Right lobe of liver (tissue), 6 donors: Measurements from ENCODE around the gene GPBAR1. TPM values are rescaled to one million over a fixed set of nuclear protein-coding genes. Genes with fewer than 3 reads are reported as not detected.
A peak's percentile ranks its signal among the peaks of the same experiment; 100 is the strongest.

ENCODE experiments used
- ATAC-seq, 4 donors: fragments of 200-7000 bp; cut with Tn5 transposase; one replicate each; pipeline ENCODE4 v1.9.1; 2020; ENCODE audit warnings: mild to moderate bottlenecking in 4 of 4, moderate library complexity in 4 of 4
- DNase-seq, 3 donors: peaks; one replicate each; pipeline ENCODE4 v3.0.0-alpha.2; 2020
- H3K27ac ChIP-seq, 3 donors: fragments of 200-600 bp; one replicate each; pipeline ENCODE4 v1.8.0; 2022
- H3K27me3 ChIP-seq, 2 donors: fragments of 200-600 bp; one replicate each; pipeline ENCODE4 v1.8.0; 2022
- H3K36me3 ChIP-seq, 4 donors: fragments of 200-600 bp; sonication (generic) in 1 of 4; one replicate each; pipeline versions ENCODE4 v1.5.1 to v1.8.0; 2017 to 2022; ENCODE audit warnings: control low read depth in 1 of 4
- H3K4me1 ChIP-seq, 4 donors: fragments of 200-600 bp; sonication (generic) in 1 of 4; one replicate each; pipeline versions ENCODE4 v1.5.1 to v1.8.0; 2017 to 2022; ENCODE audit warnings: control low read depth in 1 of 4
- H3K4me3 ChIP-seq, 3 donors: fragments of 200-600 bp; one replicate each; pipeline ENCODE4 v1.8.0; 2022
- H3K9me3 ChIP-seq, 4 donors: fragments of 200-600 bp; sonication (generic) in 1 of 4; one replicate each; pipeline versions ENCODE4 v1.5.1 to v1.8.0; 2017 to 2022; ENCODE audit warnings: control low read depth in 1 of 4
- POLR2A ChIP-seq: fragments of 450-650 bp; IDR thresholded peaks from one replicate; pipeline ENCODE4 v1.6.1; 2017; ENCODE audit warnings: antibody characterized with exemption, mild to moderate bottlenecking
- WGBS: methylation state at CpG from one replicate; pipeline ENCODE4 v1.1.6; 2018; ENCODE audit warnings: low coverage, low lambda C conversion rate; ENCODE audit not compliant: insufficient coverage; ENCODE audit errors: missing lambda C conversion rate; 5-methylcytosine and 5-hydroxymethylcytosine counted together
- intact Hi-C, 2 donors: fragments of 100-400 bp; cut with DNase I; formaldehyde crosslinking; loops; one replicate each; pipeline versions ENCODE4 v1.11.2 to v1.14.1; 2022
- total RNA-seq, 6 experiments: library from RNA; depleted of rRNA in 2 of 6; stranded (reverse); fragments of >200 nt in 2 of 6; fragmentation: NEBNext Ultra II Directional in 3 of 6; extraction: Animal tissue kit (Norgen Biotek cat#: 25700) in 3 of 6; gene quantifications; one replicate each; pipeline versions ENCODE4 v1.1.0 to v1.2.4, GENCODE V29; 2016 to 2023
- TF ChIP-seq, protein P1 (sequence below), 4 donors: fragments of 200-600 bp in 3 of 4; fragments of 450-650 bp in 1 of 4; IDR thresholded peaks; one replicate each; pipeline versions ENCODE4 v1.5.1 to v1.8.0; 2016 to 2022; ENCODE audit warnings: antibody characterized with exemption in 4 of 4, mild to moderate bottlenecking in 2 of 4
- donor health status: DM: no; HTN: yes; CAD: no.
- donor health status: DM: no; HTN: no; CAD: no.
- donor health status: DM: no; HTN: no; CAD: no.
- donor health status: DM: no; HTN: yes; CAD: no.
- donor health status: DM: no; HTN: yes; CAD: no.

The GPBAR1 gene
- total RNA-seq, 6 experiments from 2014 or later = 0.56 to 3.2 (median 0.94) TPM

DNA sequence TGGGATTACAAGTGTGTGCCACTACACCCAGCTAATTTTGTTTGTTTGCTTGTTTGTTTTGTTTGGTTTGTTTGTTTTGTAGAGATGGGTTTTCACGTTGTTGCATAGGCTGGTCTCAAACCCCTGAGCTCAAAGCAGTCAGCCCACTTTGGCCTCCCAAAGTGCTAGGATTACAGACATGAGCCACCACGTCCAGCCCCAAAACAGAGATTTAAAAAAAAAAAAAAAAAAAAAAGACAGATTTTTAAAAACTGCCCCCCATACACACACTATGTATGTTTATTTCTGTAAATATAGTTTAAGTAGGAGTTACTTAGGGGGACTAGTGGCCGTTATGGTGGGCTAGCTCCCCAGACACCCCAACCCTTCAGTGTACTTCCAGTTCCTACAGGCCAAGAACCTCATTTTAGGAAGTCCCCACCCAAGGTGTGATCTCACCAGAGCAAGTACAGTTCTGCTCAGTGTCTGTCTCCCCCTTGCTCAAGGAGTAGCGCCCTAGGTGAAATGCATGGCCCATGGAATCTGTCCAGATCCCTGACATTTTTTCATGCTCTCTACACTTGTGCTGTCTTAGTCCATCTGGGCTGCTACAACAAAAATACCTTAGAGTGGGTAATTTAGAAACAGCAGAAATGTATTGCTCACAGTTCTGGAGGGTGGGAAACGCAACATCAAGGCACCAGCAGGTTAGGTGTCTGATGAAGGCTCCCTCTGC is 33.1 kb downstream of the GPBAR1 start:
- Histone ChIP-seq H3K4me3 (no peak overlapping the region), H3K27me3 (no peaks in the 10 kb centered on the region), H3K9me3 (no peaks in the 10 kb centered on the region), H3K27ac (peak overlapping the region; percentile 95 to 100 (median 99)), H3K4me1 (peaks cover 0 to 61% (median 28%) of the 10 kb centered on the region in 4 donors), H3K36me3 (no peaks in the 10 kb centered on the region)
- ATAC-seq (no peak), DNase-seq (no peak)
- 43% methylated on average over 5 of the region's 5 CpGs for whole genome bisulfite sequencing
- no peak for TF ChIP-seq POLR2A
- TF ChIP-seq, protein P1, sequence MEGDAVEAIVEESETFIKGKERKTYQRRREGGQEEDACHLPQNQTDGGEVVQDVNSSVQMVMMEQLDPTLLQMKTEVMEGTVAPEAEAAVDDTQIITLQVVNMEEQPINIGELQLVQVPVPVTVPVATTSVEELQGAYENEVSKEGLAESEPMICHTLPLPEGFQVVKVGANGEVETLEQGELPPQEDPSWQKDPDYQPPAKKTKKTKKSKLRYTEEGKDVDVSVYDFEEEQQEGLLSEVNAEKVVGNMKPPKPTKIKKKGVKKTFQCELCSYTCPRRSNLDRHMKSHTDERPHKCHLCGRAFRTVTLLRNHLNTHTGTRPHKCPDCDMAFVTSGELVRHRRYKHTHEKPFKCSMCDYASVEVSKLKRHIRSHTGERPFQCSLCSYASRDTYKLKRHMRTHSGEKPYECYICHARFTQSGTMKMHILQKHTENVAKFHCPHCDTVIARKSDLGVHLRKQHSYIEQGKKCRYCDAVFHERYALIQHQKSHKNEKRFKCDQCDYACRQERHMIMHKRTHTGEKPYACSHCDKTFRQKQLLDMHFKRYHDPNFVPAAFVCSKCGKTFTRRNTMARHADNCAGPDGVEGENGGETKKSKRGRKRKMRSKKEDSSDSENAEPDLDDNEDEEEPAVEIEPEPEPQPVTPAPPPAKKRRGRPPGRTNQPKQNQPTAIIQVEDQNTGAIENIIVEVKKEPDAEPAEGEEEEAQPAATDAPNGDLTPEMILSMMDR (IDR thresholded peaks at IDR 0.05) = no peak
- intact Hi-C loops = no loop called here

DNA sequence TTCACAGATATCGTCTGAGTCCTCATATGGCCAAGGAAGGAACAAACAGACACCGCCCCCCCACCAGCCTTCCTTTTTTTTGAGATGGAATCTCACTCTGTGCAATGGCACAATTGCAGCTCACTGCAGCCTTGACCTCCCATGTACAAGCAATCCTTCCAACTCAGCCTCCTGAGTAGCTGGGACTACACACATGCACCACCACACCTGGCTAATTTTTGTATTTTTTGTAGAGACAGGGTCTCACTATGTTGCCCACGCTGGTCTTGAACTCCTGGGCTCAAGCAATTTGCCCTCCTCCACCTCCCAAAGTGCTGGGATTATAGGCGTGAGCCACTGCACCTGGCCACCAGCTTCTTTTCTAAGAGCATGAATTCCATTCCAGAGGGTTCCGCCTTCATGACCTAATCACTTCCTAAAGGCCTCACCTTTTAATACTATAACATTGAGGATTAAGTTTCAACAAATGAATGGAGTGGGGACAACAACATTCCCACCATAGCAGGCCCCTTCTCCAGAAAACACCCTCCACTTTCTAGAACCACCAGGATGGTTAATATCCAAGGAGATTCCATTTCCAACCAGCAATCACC is 33.7 kb downstream of the GPBAR1 start:
- DNase-seq (no peak), ATAC-seq (no peak)
- H3K36me3 ChIP-seq = no peaks in the 10 kb centered on the region
- 85% methylated on average over 2 of the region's 5 CpGs for WGBS
- no peaks in the 10 kb centered on the region for H3K9me3 ChIP-seq
- H3K4me3 ChIP-seq = no peak overlapping the region
- intact Hi-C loops = no loop called here
- peaks cover 0 to 54% (median 23%) of the 10 kb centered on the region in 4 donors for H3K4me1 ChIP-seq
- no peaks in the 10 kb centered on the region for H3K27me3 ChIP-seq
- peak overlapping the region; percentile 38 to 99 (median 43) for H3K27ac ChIP-seq
- TF ChIP-seq, protein P1 (IDR thresholded peaks at IDR 0.05) = no peak
- no peak for TF ChIP-seq POLR2A

DNA sequence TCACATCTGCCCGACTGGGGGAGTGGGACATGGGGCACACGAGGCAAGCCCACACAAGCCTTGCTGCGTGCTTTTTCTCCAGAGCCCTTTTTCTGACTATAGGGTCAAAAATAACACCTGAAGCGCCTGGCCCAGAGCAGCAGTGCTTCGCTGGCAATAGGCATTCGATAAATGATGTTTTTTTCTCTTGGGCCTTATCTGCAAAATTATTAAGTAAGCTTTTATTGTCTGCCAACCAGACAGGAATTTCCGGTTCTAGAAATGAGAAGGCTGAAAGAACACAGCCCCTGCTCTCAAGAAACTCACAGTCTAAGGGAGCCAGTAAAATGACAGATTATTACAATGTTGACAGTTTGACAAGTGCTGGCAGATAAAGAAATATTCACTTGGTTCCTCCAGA is 34.2 kb downstream of the GPBAR1 start:
- ATAC-seq = no peak
- WGBS = 45% methylated on average over 5 of the region's 7 CpGs
- no peak for DNase-seq
- H3K4me1 ChIP-seq = peaks cover 0 to 49% (median 21%) of the 10 kb centered on the region in 4 donors
- TF ChIP-seq, protein P1 (IDR thresholded peaks at IDR 0.05) = no peak
- no peak for TF ChIP-seq POLR2A
- H3K4me3 ChIP-seq = no peak overlapping the region
- H3K36me3 ChIP-seq = no peaks in the 10 kb centered on the region
- peak overlapping the region; percentile 38 to 99 (median 43) for H3K27ac ChIP-seq
- intact Hi-C loops = no loop called here
- H3K27me3 ChIP-seq = no peaks in the 10 kb centered on the region
- no peaks in the 10 kb centered on the region for H3K9me3 ChIP-seq

DNA sequence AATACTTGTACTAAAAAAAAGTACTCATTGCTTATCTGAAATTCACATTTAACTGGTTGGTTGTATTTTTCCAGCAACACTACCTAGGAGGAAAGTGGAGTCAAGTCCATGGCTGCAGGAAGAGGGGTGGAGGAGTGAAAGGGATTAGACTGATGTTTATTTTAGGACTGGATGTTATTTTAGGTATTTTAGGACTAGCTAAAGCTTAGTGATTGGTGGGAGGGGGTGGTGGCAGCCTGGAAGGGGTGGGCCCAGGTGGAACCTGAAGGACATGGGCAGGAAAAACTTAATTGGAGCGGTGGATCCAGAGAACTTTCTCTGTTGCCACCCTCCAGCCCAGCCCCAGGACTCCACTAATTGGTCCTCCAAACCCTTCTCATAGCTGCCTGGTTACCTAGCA is 35.4 kb downstream of the GPBAR1 start:
- TF ChIP-seq POLR2A = no peak
- TF ChIP-seq, protein P1 (IDR thresholded peaks at IDR 0.05) = no peak
- Histone ChIP-seq H3K9me3 (no peaks in the 10 kb centered on the region), H3K4me1 (peaks cover 0 to 38% (median 17%) of the 10 kb centered on the region in 4 donors), H3K4me3 (no peak overlapping the region), H3K36me3 (no peaks in the 10 kb centered on the region), H3K27ac (peak overlapping the region in 1 of 3 donors; percentile 31), H3K27me3 (no peaks in the 10 kb centered on the region)
- 100% methylated on average over 1 of the region's 1 CpG for WGBS
- DNase-seq (no peak), ATAC-seq (no peak)
- intact Hi-C loops = no loop called here
